T-helper 17 cell (primary cell): ENCODE results near the gene KLHDC4. TPM values are rescaled to one million over a fixed set of nuclear protein-coding genes. Genes with fewer than 3 reads are reported as not detected.

Source experiments
- ATAC-seq: fragments of 150-1000 bp; cut with Tn5 transposase; 2 replicates; pipeline ENCODE4 v1.10.0; 2021; ENCODE audit warnings: mild to moderate bottlenecking, moderate library complexity
- DNase-seq, 3 donors: peaks; one replicate each; pipeline versions ENCODE4 v3.0.0 to v3.0.0-alpha.2; 2020 to 2021
- H3K9me3 ChIP-seq: one replicate; pipeline ENCODE4 v1.7.0; 2013; ENCODE audit warnings: low read length, mild to moderate bottlenecking; ENCODE audit not compliant: control insufficient read depth, poor library complexity, severe bottlenecking
- H3K27ac Mint-ChIP-seq: one replicate; pipeline ENCODE4 v1.8.0; 2022; ENCODE audit warnings: mild to moderate bottlenecking, moderate library complexity, mixed read lengths
- H3K27me3 Mint-ChIP-seq: one replicate; pipeline ENCODE4 v1.8.0; 2022; ENCODE audit warnings: mixed read lengths
- H3K36me3 Mint-ChIP-seq: one replicate; pipeline ENCODE4 v1.8.0; 2022; ENCODE audit warnings: low read depth, mixed read lengths
- H3K4me1 Mint-ChIP-seq: one replicate; pipeline ENCODE4 v1.8.0; 2022; ENCODE audit warnings: mild to moderate bottlenecking, mixed read lengths
- H3K4me3 Mint-ChIP-seq: one replicate; pipeline ENCODE4 v1.8.0; 2022; ENCODE audit warnings: mild to moderate bottlenecking, moderate library complexity, mixed read lengths
- total RNA-seq, 4 donors: library from RNA in 2 of 4; stranded (reverse) in 2 of 4; gene quantifications; one replicate each; pipeline ENCODE4 v1.2.3 and lab custom pipeline; 2022 to 2026

Gene KLHDC4
- total RNA-seq, 2 donors from 2014 or later: 67.7 to 93.3 TPM

GRCh38 chr16:87703835-87704375 is 61.9 kb downstream of the KLHDC4 start:
- no peak for ATAC-seq

GRCh38 chr16:87703071-87703470 is 62.7 kb downstream of the KLHDC4 start:
- Mint-ChIP-seq H3K4me1 (peaks cover 37% of the 10 kb centered on the region), H3K27me3 (no peaks in the 10 kb centered on the region), H3K4me3 (peak overlapping the region; percentile 63), H3K27ac (peak overlapping the region; percentile 56), H3K36me3 (no peaks in the 10 kb centered on the region)
- H3K9me3 ChIP-seq: no peaks in the 10 kb centered on the region
- ATAC-seq (no peak), DNase-seq (no peak)

More at GRCh38 chr16:87703835-87704375, 61.9 kb downstream of the KLHDC4 start:
- Mint-ChIP-seq H3K4me1 (peaks cover 33% of the 10 kb centered on the region), H3K36me3 (no peaks in the 10 kb centered on the region), H3K27me3 (no peaks in the 10 kb centered on the region), H3K27ac (peak overlapping the region; percentile 56), H3K4me3 (peak overlapping the region; percentile 63)
- no peak for DNase-seq
- H3K9me3 ChIP-seq: no peaks in the 10 kb centered on the region

- Mint-ChIP-seq H3K4me3 (peak overlapping the region; percentile 63), H3K27ac (peak overlapping the region; percentile 56), H3K27me3 (no peaks in the 10 kb centered on the region), H3K36me3 (no peaks in the 10 kb centered on the region), H3K4me1 (peaks cover 38% of the 10 kb centered on the region)
- H3K9me3 ChIP-seq: no peaks in the 10 kb centered on the region
- peak; percentile 58 for ATAC-seq
- no peak for DNase-seq
These were observed 63.4 kb downstream of the KLHDC4 start for GRCh38 chr16:87702325-87702811.

- ATAC-seq (peak; percentile 11), DNase-seq (no peak)
- Mint-ChIP-seq H3K36me3 (no peaks in the 10 kb centered on the region), H3K4me3 (peak overlapping the region; percentile 33), H3K4me1 (peaks cover 38% of the 10 kb centered on the region), H3K27me3 (no peaks in the 10 kb centered on the region), H3K27ac (peak overlapping the region; percentile 37)
- no peaks in the 10 kb centered on the region for H3K9me3 ChIP-seq
These were observed 64.3 kb downstream of the KLHDC4 start for GRCh38 chr16:87701505-87701921.

GRCh38 chr16:87701078-87701460 is 64.7 kb downstream of the KLHDC4 start:
- no peak for ATAC-seq
- no peak for DNase-seq
- H3K9me3 ChIP-seq: no peaks in the 10 kb centered on the region
- Mint-ChIP-seq H3K36me3 (no peaks in the 10 kb centered on the region), H3K27me3 (no peaks in the 10 kb centered on the region), H3K4me3 (no peak overlapping the region), H3K4me1 (peaks cover 38% of the 10 kb centered on the region), H3K27ac (peak overlapping the region; percentile 57)

GRCh38 chr16:87700406-87701077 is 65.2 kb downstream of the KLHDC4 start:
- ATAC-seq: no peak
- H3K36me3 Mint-ChIP-seq: no peaks in the 10 kb centered on the region
- H3K9me3 ChIP-seq: no peaks in the 10 kb centered on the region
- H3K27ac Mint-ChIP-seq: peak overlapping the region; percentile 57
- peaks cover 38% of the 10 kb centered on the region for H3K4me1 Mint-ChIP-seq
- no peak overlapping the region for H3K4me3 Mint-ChIP-seq
- no peaks in the 10 kb centered on the region for H3K27me3 Mint-ChIP-seq
- no peak for DNase-seq

GRCh38 chr16:87698676-87699199 is 67.0 kb downstream of the KLHDC4 start:
- peak overlapping the region; percentile 27 for H3K27ac Mint-ChIP-seq
- peaks cover 34% of the 10 kb centered on the region for H3K4me1 Mint-ChIP-seq
- H3K27me3 Mint-ChIP-seq: no peaks in the 10 kb centered on the region
- no peaks in the 10 kb centered on the region for H3K9me3 ChIP-seq
- DNase-seq (no peak), ATAC-seq (no peak)
- H3K36me3 Mint-ChIP-seq: no peaks in the 10 kb centered on the region
- H3K4me3 Mint-ChIP-seq: no peak overlapping the region

GRCh38 chr16:87698241-87698640 is 67.5 kb downstream of the KLHDC4 start:
- peak overlapping the region; percentile 78 for H3K27ac Mint-ChIP-seq
- DNase-seq (no peak), ATAC-seq (no peak)
- H3K27me3 Mint-ChIP-seq: no peaks in the 10 kb centered on the region
- no peak overlapping the region for H3K4me3 Mint-ChIP-seq
- H3K9me3 ChIP-seq: no peaks in the 10 kb centered on the region
- no peaks in the 10 kb centered on the region for H3K36me3 Mint-ChIP-seq
- peaks cover 31% of the 10 kb centered on the region for H3K4me1 Mint-ChIP-seq

GRCh38 chr16:87697792-87698191 is 68.0 kb downstream of the KLHDC4 start:
- H3K36me3 Mint-ChIP-seq: no peaks in the 10 kb centered on the region
- H3K4me3 Mint-ChIP-seq: no peak overlapping the region
- ATAC-seq: no peak
- peaks cover 26% of the 10 kb centered on the region for H3K4me1 Mint-ChIP-seq
- DNase-seq: no peak
- H3K27ac Mint-ChIP-seq: peak overlapping the region; percentile 78
- no peaks in the 10 kb centered on the region for H3K9me3 ChIP-seq
- H3K27me3 Mint-ChIP-seq: no peaks in the 10 kb centered on the region

GRCh38 chr16:87697256-87697655 is 68.5 kb downstream of the KLHDC4 start:
- Mint-ChIP-seq H3K4me3 (no peak overlapping the region), H3K27ac (peak overlapping the region; percentile 78)
- no peak for DNase-seq

GRCh38 chr16:87696726-87697125 is 69.1 kb downstream of the KLHDC4 start:
- H3K36me3 Mint-ChIP-seq: no peaks in the 10 kb centered on the region
- no peak for DNase-seq
- ATAC-seq: no peak
- H3K27me3 Mint-ChIP-seq: no peaks in the 10 kb centered on the region
- no peaks in the 10 kb centered on the region for H3K9me3 ChIP-seq
- H3K4me3 Mint-ChIP-seq: no peak overlapping the region
- no peak overlapping the region for H3K27ac Mint-ChIP-seq
- peaks cover 17% of the 10 kb centered on the region for H3K4me1 Mint-ChIP-seq

More at GRCh38 chr16:87697256-87697655, 68.5 kb downstream of the KLHDC4 start:
- no peaks in the 10 kb centered on the region for H3K27me3 Mint-ChIP-seq
- peaks cover 21% of the 10 kb centered on the region for H3K4me1 Mint-ChIP-seq
- no peak for ATAC-seq
- H3K36me3 Mint-ChIP-seq: no peaks in the 10 kb centered on the region
- H3K9me3 ChIP-seq: no peaks in the 10 kb centered on the region

GRCh38 chr16:87695534-87695933 is 70.3 kb downstream of the KLHDC4 start:
- Mint-ChIP-seq H3K27me3 (no peaks in the 10 kb centered on the region), H3K27ac (no peak overlapping the region), H3K36me3 (no peaks in the 10 kb centered on the region), H3K4me1 (peaks cover 14% of the 10 kb centered on the region), H3K4me3 (no peak overlapping the region)
- DNase-seq (no peak), ATAC-seq (no peak)
- no peaks in the 10 kb centered on the region for H3K9me3 ChIP-seq

- H3K36me3 Mint-ChIP-seq: no peaks in the 10 kb centered on the region
- ATAC-seq: no peak
- no peaks in the 10 kb centered on the region for H3K27me3 Mint-ChIP-seq
- no peak overlapping the region for H3K4me3 Mint-ChIP-seq
- H3K27ac Mint-ChIP-seq: no peak overlapping the region
- H3K9me3 ChIP-seq: no peaks in the 10 kb centered on the region
- H3K4me1 Mint-ChIP-seq: peaks cover 11% of the 10 kb centered on the region
- no peak for DNase-seq
These were observed 71.2 kb downstream of the KLHDC4 start for GRCh38 chr16:87694441-87695125.
